ENCODE data around the gene CRPPA.

Gene CRPPA

GRCh38 chr7:16423761-16424160 lies 2.4 kb upstream of the CRPPA start:
- Histone ChIP-seq H3K9me3 (ENCODE audit: control insufficient read depth, insufficient read depth, low read length) (no peaks in the 10 kb centered on the region), H3K36me3 (ENCODE audit: control insufficient read depth, insufficient read depth, low read length) (no peaks in the 10 kb centered on the region), H3K27me3 (ENCODE audit: control insufficient read depth, insufficient read depth, low read length) (no peaks in the 10 kb centered on the region; the same call in 1 of the 2 replicates), H3K27ac (ENCODE audit: low read length) (no peak overlapping the region), H3K4me1 (ENCODE audit: control insufficient read depth, insufficient read depth, low read length) (no peaks in the 10 kb centered on the region), H3K4me3 (ENCODE audit: low read length) (no peak overlapping the region)
- whole genome bisulfite sequencing (ENCODE audit: insufficient coverage, insufficient read length), result no CpG with 5 or more reads among the region's 1 CpG
- DNase-seq (ENCODE audit: low read depth, low spot score), result no peak

- Histone ChIP-seq H3K9me3 (ENCODE audit: control insufficient read depth, insufficient read depth, low read length) (no peaks in the 10 kb centered on the region), H3K4me1 (ENCODE audit: control insufficient read depth, insufficient read depth, low read length) (no peaks in the 10 kb centered on the region), H3K4me3 (ENCODE audit: low read length) (no peak overlapping the region), H3K36me3 (ENCODE audit: control insufficient read depth, insufficient read depth, low read length) (no peaks in the 10 kb centered on the region), H3K27me3 (ENCODE audit: control insufficient read depth, insufficient read depth, low read length) (no peaks in the 10 kb centered on the region; the same call in 1 of the 2 replicates), H3K27ac (ENCODE audit: low read length) (no peak overlapping the region)
- WGBS (ENCODE audit: insufficient coverage, insufficient read length), result no CpG with 5 or more reads among the region's 3 CpGs
- no peak for DNase-seq (ENCODE audit: low read depth, low spot score)
These were observed 1.6 kb upstream of the CRPPA start for GRCh38 chr7:16422917-16423316.

DNA sequence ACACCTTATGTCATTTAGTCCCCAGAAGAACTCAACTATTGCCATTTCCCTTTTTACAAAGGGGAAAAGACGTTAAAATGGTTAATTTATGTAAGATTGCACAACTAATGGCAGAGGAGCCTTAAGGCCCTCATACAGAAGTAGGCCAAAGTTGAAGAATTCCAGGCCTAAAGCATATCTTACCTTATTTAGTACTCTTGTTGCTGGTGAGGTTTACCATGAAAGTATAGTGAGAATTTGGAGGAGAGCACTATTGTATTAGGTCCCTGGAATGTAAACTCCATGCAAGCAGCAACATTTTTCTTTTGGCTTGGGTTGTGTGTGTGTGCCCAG lies 731 bp upstream of the CRPPA start:
- Histone ChIP-seq H3K4me3 (ENCODE audit: low read length) (no peak overlapping the region), H3K27me3 (ENCODE audit: control insufficient read depth, insufficient read depth, low read length) (no peaks in the 10 kb centered on the region; the same call in 1 of the 2 replicates), H3K27ac (ENCODE audit: low read length) (no peak overlapping the region), H3K4me1 (ENCODE audit: control insufficient read depth, insufficient read depth, low read length) (no peaks in the 10 kb centered on the region), H3K36me3 (ENCODE audit: control insufficient read depth, insufficient read depth, low read length) (no peaks in the 10 kb centered on the region), H3K9me3 (ENCODE audit: control insufficient read depth, insufficient read depth, low read length) (no peaks in the 10 kb centered on the region)
- no CpG with 5 or more reads among the region's 1 CpG for WGBS (ENCODE audit: insufficient coverage, insufficient read length)
- no peak for DNase-seq (ENCODE audit: low read depth, low spot score)

GRCh38 chr7:16420649-16421332 lies 547 bp downstream of the CRPPA start:
- no CpG with 5 or more reads among the region's 56 CpGs for WGBS (ENCODE audit: insufficient coverage, insufficient read length)
- H3K4me1 ChIP-seq (ENCODE audit: control insufficient read depth, insufficient read depth, low read length), result no peaks in the 10 kb centered on the region
- no peaks in the 10 kb centered on the region for H3K36me3 ChIP-seq (ENCODE audit: control insufficient read depth, insufficient read depth, low read length)
- no peak overlapping the region for H3K27ac ChIP-seq (ENCODE audit: low read length)
- peak; percentile 68 for DNase-seq (ENCODE audit: low read depth, low spot score)
- peak overlapping the region; percentile 85 for H3K4me3 ChIP-seq (ENCODE audit: low read length)
- H3K27me3 ChIP-seq (ENCODE audit: control insufficient read depth, insufficient read depth, low read length), result no peaks in the 10 kb centered on the region; the same call in 1 of the 2 replicates
- no peaks in the 10 kb centered on the region for H3K9me3 ChIP-seq (ENCODE audit: control insufficient read depth, insufficient read depth, low read length)

GRCh38 chr7:16420329-16420648 lies 1.0 kb downstream of the CRPPA start:
- Histone ChIP-seq H3K36me3 (ENCODE audit: control insufficient read depth, insufficient read depth, low read length) (no peaks in the 10 kb centered on the region), H3K9me3 (ENCODE audit: control insufficient read depth, insufficient read depth, low read length) (no peaks in the 10 kb centered on the region), H3K4me1 (ENCODE audit: control insufficient read depth, insufficient read depth, low read length) (no peaks in the 10 kb centered on the region), H3K4me3 (ENCODE audit: low read length) (peak overlapping the region; percentile 85; the same call in 1 of the 2 replicates), H3K27ac (ENCODE audit: low read length) (no peak overlapping the region), H3K27me3 (ENCODE audit: control insufficient read depth, insufficient read depth, low read length) (no peaks in the 10 kb centered on the region; the same call in 1 of the 2 replicates)
- DNase-seq (ENCODE audit: low read depth, low spot score), result no peak
- no CpG with 5 or more reads among the region's 3 CpGs for WGBS (ENCODE audit: insufficient coverage, insufficient read length)

GRCh38 chr7:16419859-16420258 lies 1.5 kb downstream of the CRPPA start:
- Histone ChIP-seq H3K4me3 (ENCODE audit: low read length) (no peak overlapping the region), H3K27ac (ENCODE audit: low read length) (no peak overlapping the region), H3K36me3 (ENCODE audit: control insufficient read depth, insufficient read depth, low read length) (no peaks in the 10 kb centered on the region), H3K27me3 (ENCODE audit: control insufficient read depth, insufficient read depth, low read length) (no peaks in the 10 kb centered on the region; the same call in 1 of the 2 replicates), H3K4me1 (ENCODE audit: control insufficient read depth, insufficient read depth, low read length) (no peaks in the 10 kb centered on the region), H3K9me3 (ENCODE audit: control insufficient read depth, insufficient read depth, low read length) (no peaks in the 10 kb centered on the region)
- no peak for DNase-seq (ENCODE audit: low read depth, low spot score)
- WGBS (ENCODE audit: insufficient coverage, insufficient read length), result no CpG with 5 or more reads among the region's 10 CpGs

DNA sequence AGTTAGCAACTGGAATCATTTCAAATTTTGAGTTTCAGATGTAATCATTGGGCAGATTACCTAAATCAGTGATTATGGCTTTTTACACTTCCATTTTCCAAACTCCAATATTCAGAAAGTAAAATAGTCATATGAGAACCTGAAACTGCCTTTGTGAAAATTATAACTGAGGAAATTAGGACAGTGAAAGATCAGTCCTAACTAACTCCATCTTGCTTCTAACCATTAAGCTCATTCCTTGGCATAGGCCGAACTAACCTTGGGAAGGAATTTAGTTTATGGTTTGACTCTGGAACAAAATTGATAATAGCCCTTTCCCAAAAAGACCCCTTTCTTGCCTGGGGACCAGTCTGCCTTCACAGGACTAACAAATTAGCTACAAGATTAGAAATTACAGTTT lies 2.2 kb downstream of the CRPPA start:
- Histone ChIP-seq H3K27me3 (ENCODE audit: control insufficient read depth, insufficient read depth, low read length) (no peaks in the 10 kb centered on the region; the same call in 1 of the 2 replicates), H3K27ac (ENCODE audit: low read length) (no peak overlapping the region), H3K36me3 (ENCODE audit: control insufficient read depth, insufficient read depth, low read length) (no peaks in the 10 kb centered on the region), H3K4me3 (ENCODE audit: low read length) (no peak overlapping the region), H3K4me1 (ENCODE audit: control insufficient read depth, insufficient read depth, low read length) (no peaks in the 10 kb centered on the region), H3K9me3 (ENCODE audit: control insufficient read depth, insufficient read depth, low read length) (no peaks in the 10 kb centered on the region)
- WGBS (ENCODE audit: insufficient coverage, insufficient read length), result no CpG with 5 or more reads among the region's 1 CpG
- no peak for DNase-seq (ENCODE audit: low read depth, low spot score)

GRCh38 chr7:16417906-16418305 lies 3.4 kb downstream of the CRPPA start:
- no CpG with 5 or more reads among the region's 1 CpG for WGBS (ENCODE audit: insufficient coverage, insufficient read length)
- Histone ChIP-seq H3K4me1 (ENCODE audit: control insufficient read depth, insufficient read depth, low read length) (no peaks in the 10 kb centered on the region), H3K27me3 (ENCODE audit: control insufficient read depth, insufficient read depth, low read length) (no peaks in the 10 kb centered on the region; the same call in 1 of the 2 replicates), H3K27ac (ENCODE audit: low read length) (no peak overlapping the region), H3K36me3 (ENCODE audit: control insufficient read depth, insufficient read depth, low read length) (no peaks in the 10 kb centered on the region), H3K9me3 (ENCODE audit: control insufficient read depth, insufficient read depth, low read length) (no peaks in the 10 kb centered on the region), H3K4me3 (ENCODE audit: low read length) (no peak overlapping the region)
- DNase-seq (ENCODE audit: low read depth, low spot score), result no peak

- H3K27me3 ChIP-seq (ENCODE audit: control insufficient read depth, insufficient read depth, low read length), result no peaks in the 10 kb centered on the region; the same call in 1 of the 2 replicates
- no peaks in the 10 kb centered on the region for H3K4me1 ChIP-seq (ENCODE audit: control insufficient read depth, insufficient read depth, low read length)
- no peak overlapping the region for H3K4me3 ChIP-seq (ENCODE audit: low read length)
- no peak overlapping the region for H3K27ac ChIP-seq (ENCODE audit: low read length)
- no peaks in the 10 kb centered on the region for H3K36me3 ChIP-seq (ENCODE audit: control insufficient read depth, insufficient read depth, low read length)
- H3K9me3 ChIP-seq (ENCODE audit: control insufficient read depth, insufficient read depth, low read length), result no peaks in the 10 kb centered on the region
- DNase-seq (ENCODE audit: low read depth, low spot score), result no peak
- no CpG with 5 or more reads among the region's 7 CpGs for WGBS (ENCODE audit: insufficient coverage, insufficient read length)
These were observed 4.8 kb downstream of the CRPPA start for GRCh38 chr7:16416289-16417282.

DNA sequence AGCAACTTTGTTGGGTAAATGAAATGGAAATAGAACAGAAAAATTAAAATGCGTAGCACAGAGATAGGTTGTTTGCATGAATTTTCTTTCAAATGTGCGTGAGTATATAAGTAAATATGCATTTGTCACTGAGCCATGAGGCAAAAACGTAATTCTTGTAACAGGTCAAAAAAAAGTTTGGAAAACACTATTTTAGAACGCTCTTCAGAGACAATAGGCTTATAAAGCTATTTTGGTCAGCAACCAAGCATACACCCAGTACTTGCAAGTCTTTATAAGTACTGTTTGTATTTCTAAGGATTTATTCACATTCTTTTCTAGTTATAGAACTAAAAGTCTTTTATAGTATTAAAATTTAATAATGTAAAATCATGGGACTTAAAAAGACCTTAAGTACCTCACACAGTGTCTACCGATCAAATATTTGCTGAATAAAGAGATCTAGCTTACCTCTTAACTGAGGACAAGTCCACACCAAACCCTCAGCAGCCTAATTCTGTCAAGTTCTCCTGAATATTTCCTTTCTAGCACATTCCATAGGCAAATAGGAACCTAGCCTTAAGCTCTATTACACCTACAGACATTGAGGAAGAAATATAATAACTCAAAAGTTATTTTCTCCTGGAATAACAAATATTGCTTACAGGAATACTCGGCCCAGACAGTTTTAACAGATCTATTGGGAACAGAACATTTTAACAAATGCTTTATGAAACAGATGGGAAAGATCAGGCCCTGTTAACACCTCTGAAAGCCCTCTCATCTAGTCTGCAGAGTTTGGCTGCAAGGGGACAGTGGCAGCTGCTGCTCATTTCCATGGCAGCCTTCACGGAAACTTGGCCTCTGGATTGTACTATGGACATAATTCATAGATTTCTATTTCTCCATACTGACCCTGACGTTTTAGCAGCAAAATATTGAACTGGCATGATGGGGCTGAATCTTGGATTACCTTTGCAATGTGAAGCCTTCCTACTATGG lies 8.8 kb downstream of the CRPPA start:
- Histone ChIP-seq H3K4me1 (ENCODE audit: control insufficient read depth, insufficient read depth, low read length) (no peaks in the 10 kb centered on the region), H3K9me3 (ENCODE audit: control insufficient read depth, insufficient read depth, low read length) (no peaks in the 10 kb centered on the region), H3K4me3 (ENCODE audit: low read length) (no peak overlapping the region), H3K27me3 (ENCODE audit: control insufficient read depth, insufficient read depth, low read length) (no peaks in the 10 kb centered on the region), H3K36me3 (ENCODE audit: control insufficient read depth, insufficient read depth, low read length) (no peaks in the 10 kb centered on the region), H3K27ac (ENCODE audit: low read length) (no peak overlapping the region)
- no peak for DNase-seq (ENCODE audit: low read depth, low spot score)
- WGBS (ENCODE audit: insufficient coverage, insufficient read length), result no CpG with 5 or more reads among the region's 8 CpGs
